Upper lobe of left lung (tissue), 6 donors: ENCODE results near the gene PRKG1. TPM values are rescaled to one million over a fixed set of nuclear protein-coding genes. Genes with fewer than 3 reads are reported as not detected.

Source experiments
- ATAC-seq, 2 donors: fragments of 200-7000 bp; cut with Tn5 transposase; one replicate each; pipeline ENCODE4 v1.9.1; 2022; ENCODE audit warnings: mild to moderate bottlenecking in 2 of 2, moderate library complexity in 2 of 2; ENCODE audit not compliant: low FRiP score in 2 of 2
- DNase-seq, 2 donors: peaks; one replicate each; pipeline ENCODE4 v3.0.0-alpha.2; 2019 to 2020
- H3K27ac ChIP-seq, 4 donors: fragments of 200-600 bp; sonication (generic); one replicate each; pipeline ENCODE4 v1.5.1; 2016 to 2019
- H3K27me3 ChIP-seq, 4 donors: fragments of 200-600 bp; sonication (generic); one replicate each; pipeline ENCODE4 v1.5.1; 2017 to 2019
- H3K36me3 ChIP-seq, 4 donors: fragments of 200-600 bp; sonication (generic); one replicate each; pipeline ENCODE4 v1.5.1; 2016 to 2019
- H3K4me1 ChIP-seq, 4 donors: fragments of 200-600 bp; sonication (generic); one replicate each; pipeline ENCODE4 v1.5.1; 2018 to 2019
- H3K4me3 ChIP-seq, 4 donors: fragments of 200-600 bp; sonication (generic); one replicate each; pipeline ENCODE4 v1.5.1; 2017 to 2019; ENCODE audit warnings: mild to moderate bottlenecking in 2 of 4, moderate library complexity in 1 of 4
- H3K9me3 ChIP-seq, 4 donors: fragments of 200-600 bp; sonication (generic); one replicate each; pipeline ENCODE4 v1.5.1; 2018 to 2019
- EP300 ChIP-seq, 4 donors: sonication (generic); formaldehyde crosslinking; IDR thresholded peaks; one replicate each; pipeline ENCODE4 v1.5.1; 2017; ENCODE audit warnings: antibody characterized with exemption in 4 of 4, control low read depth in 2 of 4
- POLR2A ChIP-seq, 4 donors: fragments of 450-650 bp; IDR thresholded peaks; one replicate each; pipeline ENCODE4 v1.5.1; 2016 to 2017; ENCODE audit warnings: antibody characterized with exemption in 4 of 4, mild to moderate bottlenecking in 2 of 4
- POLR2AphosphoS5 ChIP-seq, 2 donors: sonication (generic); formaldehyde crosslinking; IDR thresholded peaks; one replicate each; pipeline ENCODE4 v1.5.1; 2017; ENCODE audit warnings: antibody characterized with exemption in 2 of 2
- WGBS, 2 donors: methylation state at CpG; one replicate each; pipeline ENCODE4 v1.1.5; 2017 to 2018; 5-methylcytosine and 5-hydroxymethylcytosine counted together
- total RNA-seq, 6 donors: library from RNA; depleted of rRNA in 4 of 6; stranded (reverse); fragments of >200 nt in 4 of 6; gene quantifications; one replicate each; pipeline versions ENCODE4 v1.1.0 to v1.2.1, GENCODE V29; 2016 to 2021
- TF ChIP-seq, protein P1 (sequence below), 6 experiments: fragments of 450-650 bp in 4 of 6; fragments of 200-600 bp in 2 of 6; sonication (generic) in 2 of 6; IDR thresholded peaks; one replicate each; pipeline ENCODE4 v1.5.1; 2016 to 2019; ENCODE audit warnings: antibody characterized with exemption in 6 of 6
- donor health status: DM: no; HTN: no; CAD: no; lungs with moderate emphysema.
- donor health status: DM: no; HTN: yes; CAD: no; lungs with severe emphysema.

PRKG1 gene
- total RNA-seq, 6 donors from 2014 or later: 12.9 to 43.0 (median 25.0) TPM

DNA sequence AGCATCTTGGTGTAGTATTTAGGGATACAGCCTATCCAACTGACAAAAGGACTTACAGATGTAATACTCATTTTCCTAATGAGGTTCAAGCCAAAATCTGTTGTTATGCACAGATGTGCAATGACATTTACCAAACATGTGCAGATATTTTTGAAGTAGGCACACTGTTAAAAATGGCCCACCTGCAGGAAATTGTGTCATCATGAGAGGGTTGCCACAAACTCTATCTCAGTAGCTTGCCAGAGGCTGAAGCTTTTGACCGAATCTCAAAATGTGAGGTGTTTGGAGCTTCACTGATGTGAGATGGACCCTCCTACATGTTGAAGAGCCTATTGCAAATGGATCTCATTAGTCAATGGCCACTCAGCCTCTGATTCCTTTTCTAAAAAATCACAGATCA, 714.8 kb downstream of the PRKG1 start:
- H3K27ac ChIP-seq: no peak overlapping the region
- no peak overlapping the region for H3K4me3 ChIP-seq
- H3K27me3 ChIP-seq: no peaks in the 10 kb centered on the region
- H3K9me3 ChIP-seq: peaks cover 0 to 11% (median 0%) of the 10 kb centered on the region in 4 donors
- no peaks in the 10 kb centered on the region for H3K4me1 ChIP-seq
- no peak for TF ChIP-seq POLR2A (IDR thresholded peaks at IDR 0.05)
- no peak for TF ChIP-seq EP300 (IDR thresholded peaks at IDR 0.05)
- TF ChIP-seq, protein P1, sequence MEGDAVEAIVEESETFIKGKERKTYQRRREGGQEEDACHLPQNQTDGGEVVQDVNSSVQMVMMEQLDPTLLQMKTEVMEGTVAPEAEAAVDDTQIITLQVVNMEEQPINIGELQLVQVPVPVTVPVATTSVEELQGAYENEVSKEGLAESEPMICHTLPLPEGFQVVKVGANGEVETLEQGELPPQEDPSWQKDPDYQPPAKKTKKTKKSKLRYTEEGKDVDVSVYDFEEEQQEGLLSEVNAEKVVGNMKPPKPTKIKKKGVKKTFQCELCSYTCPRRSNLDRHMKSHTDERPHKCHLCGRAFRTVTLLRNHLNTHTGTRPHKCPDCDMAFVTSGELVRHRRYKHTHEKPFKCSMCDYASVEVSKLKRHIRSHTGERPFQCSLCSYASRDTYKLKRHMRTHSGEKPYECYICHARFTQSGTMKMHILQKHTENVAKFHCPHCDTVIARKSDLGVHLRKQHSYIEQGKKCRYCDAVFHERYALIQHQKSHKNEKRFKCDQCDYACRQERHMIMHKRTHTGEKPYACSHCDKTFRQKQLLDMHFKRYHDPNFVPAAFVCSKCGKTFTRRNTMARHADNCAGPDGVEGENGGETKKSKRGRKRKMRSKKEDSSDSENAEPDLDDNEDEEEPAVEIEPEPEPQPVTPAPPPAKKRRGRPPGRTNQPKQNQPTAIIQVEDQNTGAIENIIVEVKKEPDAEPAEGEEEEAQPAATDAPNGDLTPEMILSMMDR (IDR thresholded peaks at IDR 0.05): no peak
- no peak for TF ChIP-seq POLR2AphosphoS5 (IDR thresholded peaks at IDR 0.05)
- no peaks in the 10 kb centered on the region for H3K36me3 ChIP-seq
- ATAC-seq: no peak
- 80 to 88% methylated on average over 1 of the region's 1 CpG for WGBS, 2 donors
- DNase-seq: no peak

DNA sequence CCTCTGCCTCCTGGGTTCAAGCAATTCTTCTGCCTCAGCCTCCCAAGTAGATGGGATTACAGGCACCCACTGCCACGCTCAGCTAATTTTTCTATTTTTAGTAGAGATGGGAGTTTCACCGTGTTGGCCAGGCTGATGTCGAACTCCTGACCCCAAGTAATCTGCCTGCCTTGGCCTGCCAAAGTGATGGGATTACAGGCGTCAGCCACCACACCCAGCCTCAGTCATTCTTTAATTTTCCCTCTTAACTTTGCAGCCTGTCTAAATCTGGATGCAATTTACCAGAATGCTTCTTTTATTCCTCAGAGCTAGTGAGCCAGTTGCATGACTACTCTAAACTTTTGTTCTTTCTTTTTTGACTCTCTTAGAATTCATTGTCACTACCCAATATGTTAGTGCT, 715.6 kb downstream of the PRKG1 start:
- Histone ChIP-seq H3K27me3 (no peaks in the 10 kb centered on the region), H3K4me3 (no peak overlapping the region), H3K36me3 (no peaks in the 10 kb centered on the region), H3K27ac (no peak overlapping the region), H3K9me3 (peaks cover 0 to 11% (median 0%) of the 10 kb centered on the region in 4 donors), H3K4me1 (no peaks in the 10 kb centered on the region)
- TF ChIP-seq EP300 (IDR thresholded peaks at IDR 0.05) (no peak), POLR2AphosphoS5 (IDR thresholded peaks at IDR 0.05) (no peak), POLR2A (IDR thresholded peaks at IDR 0.05) (no peak)
- TF ChIP-seq, protein P1 (IDR thresholded peaks at IDR 0.05): no peak
- DNase-seq (no peak), ATAC-seq (peak in 1 of 2 donors; percentile 48)
- WGBS, 2 donors: 74 to 91% methylated on average over 4 of the region's 4 CpGs

DNA sequence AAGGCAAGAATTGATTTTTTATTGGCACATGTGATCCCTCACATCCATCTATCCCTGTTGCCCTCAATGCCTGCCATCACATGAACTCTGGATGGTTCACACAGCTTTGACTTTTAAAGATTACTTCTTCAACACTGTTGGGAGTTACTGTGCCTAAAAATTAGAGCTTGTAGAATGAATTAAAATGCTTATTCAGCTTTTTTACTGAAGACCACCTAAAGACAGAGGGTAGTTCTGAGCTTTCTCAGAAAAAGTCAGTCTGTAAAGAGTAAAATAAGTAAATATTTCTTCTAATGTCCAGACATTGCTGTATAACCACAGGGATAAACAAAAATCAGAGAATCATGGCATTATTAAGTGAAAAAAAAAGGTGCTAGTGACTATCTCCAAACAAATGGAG, 718.4 kb downstream of the PRKG1 start:
- Histone ChIP-seq H3K9me3 (peaks cover 0 to 11% (median 0%) of the 10 kb centered on the region in 4 donors), H3K4me1 (no peaks in the 10 kb centered on the region), H3K4me3 (no peak overlapping the region), H3K27me3 (no peaks in the 10 kb centered on the region), H3K36me3 (no peaks in the 10 kb centered on the region), H3K27ac (no peak overlapping the region)
- TF ChIP-seq, protein P1 (IDR thresholded peaks at IDR 0.05): no peak
- no peak for TF ChIP-seq POLR2A (IDR thresholded peaks at IDR 0.05)
- no peak for TF ChIP-seq POLR2AphosphoS5 (IDR thresholded peaks at IDR 0.05)
- no peak for TF ChIP-seq EP300 (IDR thresholded peaks at IDR 0.05)
- no peak for ATAC-seq
- DNase-seq: no peak

DNA sequence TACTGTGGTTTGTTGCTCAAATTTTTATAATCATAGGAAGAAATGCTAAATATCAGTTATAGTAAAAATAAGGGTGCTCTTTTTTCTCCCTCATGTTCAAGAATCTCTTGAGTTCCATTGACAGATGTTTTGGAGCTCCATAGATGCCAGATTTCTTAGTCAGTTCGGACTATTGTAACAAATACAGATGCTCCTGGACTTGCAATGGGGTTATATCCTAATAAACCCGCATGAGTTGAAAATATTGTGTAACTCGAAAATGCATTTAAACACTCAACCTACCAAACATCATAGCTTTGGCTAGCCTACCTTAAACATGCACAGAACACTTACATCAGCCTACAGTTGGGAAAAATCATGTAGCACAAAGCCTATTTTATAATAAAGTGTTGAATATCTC, 725.8 kb downstream of the PRKG1 start:
- no peak overlapping the region for H3K4me3 ChIP-seq
- no peaks in the 10 kb centered on the region for H3K27me3 ChIP-seq
- no peak overlapping the region for H3K27ac ChIP-seq
- WGBS, 2 donors: 79 to 81% methylated on average over 3 of the region's 3 CpGs
- no peaks in the 10 kb centered on the region for H3K36me3 ChIP-seq
- TF ChIP-seq EP300 (IDR thresholded peaks at IDR 0.05) (no peak), POLR2AphosphoS5 (IDR thresholded peaks at IDR 0.05) (no peak), POLR2A (IDR thresholded peaks at IDR 0.05) (no peak)
- TF ChIP-seq, protein P1 (IDR thresholded peaks at IDR 0.05): no peak
- no peaks in the 10 kb centered on the region for H3K9me3 ChIP-seq
- DNase-seq (no peak), ATAC-seq (no peak)
- H3K4me1 ChIP-seq: no peaks in the 10 kb centered on the region

DNA sequence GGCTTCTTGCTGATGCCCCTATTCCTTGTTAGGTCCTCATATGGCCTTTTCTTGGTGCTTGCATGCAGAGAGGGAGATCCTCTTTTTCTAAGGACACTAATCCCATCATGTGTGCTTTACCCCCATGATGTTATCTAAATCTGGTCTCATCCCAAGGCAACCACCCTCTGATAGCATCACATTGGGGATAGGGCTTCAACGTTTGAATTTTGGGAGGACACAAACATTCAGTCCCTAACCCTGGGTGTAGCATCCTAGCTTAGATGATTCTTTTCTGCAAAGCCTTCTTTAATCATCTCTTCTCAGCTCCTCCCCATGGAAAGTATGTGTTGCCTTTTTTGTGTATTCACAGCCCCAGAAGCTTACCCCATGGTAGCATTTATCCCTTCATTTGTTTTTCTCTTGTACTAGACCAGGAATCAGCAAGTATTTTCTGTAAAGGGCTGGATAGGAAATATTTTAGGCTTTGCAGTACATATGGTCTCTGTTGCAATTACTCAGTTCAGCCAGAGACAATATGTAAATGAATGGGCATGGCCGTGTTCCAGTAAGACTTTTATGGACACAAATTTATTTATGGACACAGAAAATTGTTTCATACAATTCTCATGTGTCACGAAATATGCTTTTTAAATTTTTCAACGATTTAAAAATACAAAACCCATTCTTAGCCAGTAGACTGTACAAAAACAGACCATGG, 726.6 kb downstream of the PRKG1 start:
- H3K27me3 ChIP-seq: no peaks in the 10 kb centered on the region
- no peaks in the 10 kb centered on the region for H3K4me1 ChIP-seq
- no peaks in the 10 kb centered on the region for H3K9me3 ChIP-seq
- ATAC-seq (no peak), DNase-seq (no peak)
- no peak overlapping the region for H3K4me3 ChIP-seq
- WGBS, 2 donors: 75% methylated on average over 4 of the region's 4 CpGs
- H3K27ac ChIP-seq: no peak overlapping the region
- no peak for TF ChIP-seq POLR2A (IDR thresholded peaks at IDR 0.05)
- no peak for TF ChIP-seq EP300 (IDR thresholded peaks at IDR 0.05)
- TF ChIP-seq POLR2AphosphoS5 (IDR thresholded peaks at IDR 0.05): no peak
- TF ChIP-seq, protein P1 (IDR thresholded peaks at IDR 0.05): no peak
- H3K36me3 ChIP-seq: no peaks in the 10 kb centered on the region
